SIG-M5 treated with dmso at 0.1 percent for 504 hours (cell line): Measurements from ENCODE around the gene SPANXA2.
"Not testable (repeated sequence)": the region's sequence is repeated elsewhere in the genome, so short reads cannot be mapped to it uniquely, and the experiment has no call there.

Experiments
- DNase-seq: peaks from one replicate; lab custom pipeline; 2025; ENCODE audit not compliant: unreplicated experiment; lab: John Stamatoyannopoulos, UW

SPANXA2 gene

GRCh38 chrX:141589408-141589807 lies at the start of gene SPANXA2:
Gene SPANXA2, plus strand, starts transcription at chrX:141589708. Its CDS starts 60 bp downstream, at chrX:141589768.
- not testable (repeated sequence) for DNase-seq

- not testable (repeated sequence) for DNase-seq
Observed at GRCh38 chrX:141542551-141542950, 47.0 kb upstream of the SPANXA2 start.

- not testable (repeated sequence) for DNase-seq
Observed at GRCh38 chrX:141584638-141585037, 4.9 kb upstream of the SPANXA2 start, which contains the start of gene SPANXA1. Gene SPANXA1, minus strand, starts transcription at chrX:141584738. Its CDS starts 60 bp downstream, at chrX:141584678.

- no peak for DNase-seq
Observed at GRCh38 chrX:141609111-141609510, 19.6 kb downstream of the SPANXA2 start.

GRCh38 chrX:141619336-141619735 lies 29.8 kb downstream of the SPANXA2 start:
- DNase-seq: no peak

GRCh38 chrX:141632124-141632523 lies 42.6 kb downstream of the SPANXA2 start:
- no peak for DNase-seq

- no peak for DNase-seq
Observed at GRCh38 chrX:141638550-141638949, 49.0 kb downstream of the SPANXA2 start.
